Breast epithelium (tissue), 3 donors: ENCODE data around the gene RPSA.

Source experiments
- CTCF ChIP-seq, 3 donors: fragments of 450-650 bp; IDR thresholded peaks; one replicate each; pipeline ENCODE4 v1.5.1; 2016 to 2017; ENCODE audit warnings: antibody characterized with exemption in 3 of 3, mild to moderate bottlenecking in 3 of 3, moderate library complexity in 3 of 3
- POLR2AphosphoS5 ChIP-seq, 3 donors: sonication (generic); formaldehyde crosslinking; IDR thresholded peaks; one replicate each; pipeline ENCODE4 v1.6.1; 2017; ENCODE audit warnings: antibody characterized with exemption in 3 of 3

GRCh38 chr3:39405687-39406367 lies 693 bp upstream of the RPSA start:
- TF ChIP-seq CTCF (IDR thresholded peaks at IDR 0.05) = no peak
- no peak for TF ChIP-seq POLR2AphosphoS5 (IDR thresholded peaks at IDR 0.05)
